Astrocyte (in vitro differentiated cells and primary cell): ENCODE data around the gene PLEKHH3.

Experiments used
- EZH2 ChIP-seq: IDR thresholded peaks from 2 replicates; pipeline ENCODE4 v1.6.1; 2012; ENCODE audit warnings: mild to moderate bottlenecking, low read length, inconsistent platforms; ENCODE audit not compliant: insufficient read depth
- TF ChIP-seq, protein P1 (sequence below): IDR thresholded peaks from 2 replicates; pipeline ENCODE4 v1.5.1; 2011; ENCODE audit warnings: low read depth, mild to moderate bottlenecking, inconsistent platforms, low read length, moderate library complexity; ENCODE audit not compliant: insufficient read depth

DNA sequence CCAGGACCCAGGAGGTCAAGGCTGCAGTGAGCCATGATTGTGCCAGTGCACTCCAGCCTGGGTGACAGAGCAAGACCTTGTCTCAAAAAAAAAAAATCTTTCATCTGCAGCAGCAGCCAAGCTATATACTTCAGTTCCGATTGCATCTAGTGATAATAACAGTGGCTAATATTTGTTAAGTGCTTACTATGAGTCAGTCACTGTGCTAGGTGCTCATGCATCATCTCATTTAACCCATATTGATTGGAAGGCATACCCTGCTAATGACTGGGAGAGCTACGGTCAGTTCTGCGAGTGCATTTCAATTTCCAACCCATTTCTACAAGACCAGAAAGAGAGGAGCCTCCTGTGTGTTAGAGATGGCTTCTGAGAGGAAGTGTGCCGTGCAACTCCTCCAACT lies 25.4 kb downstream of the PLEKHH3 start:
- TF ChIP-seq EZH2 = no peak
- TF ChIP-seq, protein P1, sequence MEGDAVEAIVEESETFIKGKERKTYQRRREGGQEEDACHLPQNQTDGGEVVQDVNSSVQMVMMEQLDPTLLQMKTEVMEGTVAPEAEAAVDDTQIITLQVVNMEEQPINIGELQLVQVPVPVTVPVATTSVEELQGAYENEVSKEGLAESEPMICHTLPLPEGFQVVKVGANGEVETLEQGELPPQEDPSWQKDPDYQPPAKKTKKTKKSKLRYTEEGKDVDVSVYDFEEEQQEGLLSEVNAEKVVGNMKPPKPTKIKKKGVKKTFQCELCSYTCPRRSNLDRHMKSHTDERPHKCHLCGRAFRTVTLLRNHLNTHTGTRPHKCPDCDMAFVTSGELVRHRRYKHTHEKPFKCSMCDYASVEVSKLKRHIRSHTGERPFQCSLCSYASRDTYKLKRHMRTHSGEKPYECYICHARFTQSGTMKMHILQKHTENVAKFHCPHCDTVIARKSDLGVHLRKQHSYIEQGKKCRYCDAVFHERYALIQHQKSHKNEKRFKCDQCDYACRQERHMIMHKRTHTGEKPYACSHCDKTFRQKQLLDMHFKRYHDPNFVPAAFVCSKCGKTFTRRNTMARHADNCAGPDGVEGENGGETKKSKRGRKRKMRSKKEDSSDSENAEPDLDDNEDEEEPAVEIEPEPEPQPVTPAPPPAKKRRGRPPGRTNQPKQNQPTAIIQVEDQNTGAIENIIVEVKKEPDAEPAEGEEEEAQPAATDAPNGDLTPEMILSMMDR = no peak
